SK-N-SH (cell line): ENCODE results near the gene NNAT. TPM values are rescaled to one million over a fixed set of nuclear protein-coding genes. Genes with fewer than 3 reads are reported as not detected.

Experiments
- CTCF ChIA-PET: fragments of 300-600, 350-600 bp; formaldehyde crosslinking; extraction: SDS; loops from one replicate; lab custom pipeline; 2021; lab: Yijun Ruan, JAX
- POLR2A ChIA-PET: fragments of 350-600 bp; sonication (Branson Sonifier 250); formaldehyde crosslinking; extraction: SDS; loops from one replicate; lab custom pipeline; 2020; ENCODE audit warnings: antibody characterized with exemption, inconsistent platforms; lab: Yijun Ruan, JAX
- DNase-seq: peaks from one replicate; pipeline ENCODE4 v3.0.0; 2012
- H2AFZ ChIP-seq: fragments of 200-600 bp; sonication (generic); 2 replicates; pipeline ENCODE4 v1.8.1; 2016; ENCODE audit warnings: antibody characterized with exemption, mild to moderate bottlenecking, low read depth
- H3F3A ChIP-seq: fragments of 200-600 bp; sonication (generic); replicated peaks from 2 replicates; pipeline ENCODE3; 2016; ENCODE audit warnings: antibody characterized with exemption, mild to moderate bottlenecking; ENCODE audit not compliant: insufficient read depth
- H3K27ac ChIP-seq, 2 experiments: fragments of 200-500 bp in 1 of 2; fragments of 200-600 bp in 1 of 2; sonication (Bioruptor generic) in 1 of 2; sonication (generic), shearing (Covaris generic) in 1 of 2; 2 replicates each; pipeline versions ENCODE4 v1.5.1 to v1.6.1; 2014 to 2016; ENCODE audit warnings: low read depth in 2 of 2, inconsistent platforms in 1 of 2, low read length in 1 of 2, mild to moderate bottlenecking in 1 of 2, mixed read lengths in 1 of 2
- H3K27me3 ChIP-seq: fragments of 200-600 bp; sonication (generic), shearing (Covaris generic); 2 replicates; pipeline ENCODE4 v1.6.1; 2016; ENCODE audit warnings: mixed run types; ENCODE audit not compliant: insufficient read depth
- H3K36me3 ChIP-seq, 2 experiments: fragments of 200-500 bp in 1 of 2; fragments of 200-600 bp in 1 of 2; sonication (Bioruptor generic) in 1 of 2; sonication (generic) in 1 of 2; replicated peaks in 1 of 2; 2 replicates each; pipeline versions ENCODE3 to v1.5.1; 2014 to 2016; ENCODE audit warnings: low read length in 1 of 2, mild to moderate bottlenecking in 1 of 2; ENCODE audit not compliant: insufficient read depth in 2 of 2, control insufficient read depth in 1 of 2
- H3K4me1 ChIP-seq, 2 experiments: fragments of 200-500 bp in 1 of 2; fragments of 200-600 bp in 1 of 2; sonication (Bioruptor generic) in 1 of 2; sonication (generic), shearing (Covaris generic) in 1 of 2; 2 replicates each; pipeline versions ENCODE4 v1.5.1 to v1.6.1; 2014 to 2016; ENCODE audit warnings: low read depth in 1 of 2, low read length in 1 of 2, mixed run types in 1 of 2; ENCODE audit not compliant: insufficient read depth in 2 of 2, control insufficient read depth in 1 of 2
- H3K4me2 ChIP-seq: fragments of 200-600 bp; sonication (generic), shearing (Covaris generic); 2 replicates; pipeline ENCODE4 v1.6.1; 2017; ENCODE audit warnings: mixed run types
- H3K4me3 ChIP-seq, 2 experiments: fragments of 200-500 bp in 1 of 2; fragments of 200-600 bp in 1 of 2; sonication (Bioruptor generic) in 1 of 2; sonication (generic), shearing (Covaris generic) in 1 of 2; 2 replicates each; pipeline versions ENCODE4 v1.5.1 to v1.8.1; 2014 to 2016; ENCODE audit warnings: low read depth in 2 of 2, inconsistent platforms in 1 of 2, low read length in 1 of 2, mild to moderate bottlenecking in 1 of 2, mixed read lengths in 1 of 2, moderate library complexity in 1 of 2
- H3K79me2 ChIP-seq: fragments of 200-600 bp; sonication (generic); 2 replicates; pipeline ENCODE4 v1.8.1; 2017; ENCODE audit warnings: mild to moderate bottlenecking; ENCODE audit not compliant: insufficient read depth
- H3K9ac ChIP-seq: fragments of 200-600 bp; sonication (generic); 2 replicates; pipeline ENCODE4 v1.6.1; 2017; ENCODE audit warnings: mixed run types
- H3K9me2 ChIP-seq: fragments of 200-600 bp; sonication (generic); 2 replicates; pipeline ENCODE4 v1.6.1; 2017; ENCODE audit warnings: mixed run types
- H3K9me3 ChIP-seq: fragments of 200-600 bp; sonication (generic); 2 replicates; pipeline ENCODE4 v1.6.1; 2017; ENCODE audit warnings: mixed run types, mild to moderate bottlenecking, moderate library complexity
- H4K20me1 ChIP-seq: fragments of 200-600 bp; sonication (generic); 2 replicates; pipeline ENCODE4 v1.6.1; 2017; ENCODE audit warnings: mild to moderate bottlenecking, mixed run types; ENCODE audit not compliant: insufficient read depth
- CHD2 ChIP-seq: fragments of 150-350 bp; IDR thresholded peaks from 2 replicates; pipeline ENCODE4 v1.6.1; 2018; ENCODE audit warnings: low read length; ENCODE audit not compliant: partially characterized antibody
- ELF1 ChIP-seq: IDR thresholded peaks from 2 replicates; pipeline ENCODE4 v1.4.0; 2012
- EZH2phosphoT487 ChIP-seq: fragments of 200-600 bp; sonication (generic); IDR thresholded peaks from 2 replicates; pipeline ENCODE4 v1.6.1; 2017; ENCODE audit warnings: low read depth, mixed run types, mild to moderate bottlenecking, antibody characterized with exemption, moderate library complexity, borderline replicate concordance
- FOSL2 ChIP-seq: IDR thresholded peaks from 2 replicates; pipeline ENCODE4 v1.4.0; 2012; ENCODE audit warnings: low read depth, mild to moderate bottlenecking, moderate library complexity, borderline replicate concordance
- FOXJ3 ChIP-seq: sonication (generic); formaldehyde crosslinking; IDR thresholded peaks from 2 replicates; pipeline ENCODE4 v1.5.1; 2020; ENCODE audit warnings: mild to moderate bottlenecking, missing genetic modification reagents
- FOXM1 ChIP-seq: IDR thresholded peaks from 2 replicates; pipeline ENCODE4 v1.4.0; 2012; ENCODE audit warnings: low read depth, mild to moderate bottlenecking
- GATA2 ChIP-seq: sonication (generic); formaldehyde crosslinking; IDR thresholded peaks from 2 replicates; pipeline ENCODE4 v1.5.0; 2020; ENCODE audit warnings: mild to moderate bottlenecking, missing genetic modification reagents
- MEF2A ChIP-seq: IDR thresholded peaks from 2 replicates; pipeline ENCODE4 v1.4.0; 2012; ENCODE audit warnings: low read depth, borderline replicate concordance
- MXI1 ChIP-seq: IDR thresholded peaks from 2 replicates; pipeline ENCODE4 v1.6.1; 2012; ENCODE audit warnings: mild to moderate bottlenecking, low read depth, low read length, improper control_type of control experiment
- NFIC ChIP-seq: IDR thresholded peaks from 2 replicates; pipeline ENCODE4 v1.4.0; 2012; ENCODE audit warnings: borderline replicate concordance
- NRF1 ChIP-seq: IDR thresholded peaks from 2 replicates; pipeline ENCODE4 v1.6.1; 2012; ENCODE audit warnings: low read depth, mild to moderate bottlenecking, low read length
- POLR2AphosphoS5 ChIP-seq: IDR thresholded peaks from 2 replicates; pipeline ENCODE4 v1.6.1; 2012; ENCODE audit warnings: low read depth, low read length
- RCOR1 ChIP-seq: fragments of 150-350 bp; IDR thresholded peaks from 2 replicates; pipeline ENCODE4 v1.6.1; 2017; ENCODE audit warnings: antibody characterized with exemption, low read length
- RXRA ChIP-seq: IDR thresholded peaks from 2 replicates; pipeline ENCODE4 v1.4.0; 2012; ENCODE audit warnings: low read depth, mild to moderate bottlenecking, borderline replicate concordance
- SIN3A ChIP-seq: IDR thresholded peaks from 2 replicates; pipeline ENCODE4 v1.6.1; 2012; ENCODE audit warnings: low read depth, mild to moderate bottlenecking, low read length, moderate library complexity, borderline replicate concordance
- TCF12 ChIP-seq: IDR thresholded peaks from 2 replicates; pipeline ENCODE4 v1.4.0; 2012
- TEAD4 ChIP-seq: IDR thresholded peaks from 2 replicates; pipeline ENCODE4 v1.4.0; 2012; ENCODE audit warnings: mild to moderate bottlenecking, borderline replicate concordance; ENCODE audit not compliant: insufficient read depth
- USF1 ChIP-seq: IDR thresholded peaks from 2 replicates; pipeline ENCODE4 v1.4.0; 2012; ENCODE audit warnings: low read depth, borderline replicate concordance
- USF2 ChIP-seq: fragments of 150-350 bp; IDR thresholded peaks from 2 replicates; pipeline ENCODE4 v1.6.1; 2017; ENCODE audit warnings: antibody characterized with exemption, low read length, low read depth, borderline replicate concordance
- WGBS: methylation state at CpG from one replicate; pipeline ENCODE4 v1.1.6; 2017; ENCODE audit warnings: low lambda C conversion rate; 5-methylcytosine and 5-hydroxymethylcytosine counted together
- polyA plus RNA-seq, 3 experiments: library from polyadenylated mRNA; depleted of rRNA; stranded (reverse); fragments of >200 nt; gene quantifications; 2 replicates each; pipeline ENCODE4 v1.2.3, GENCODE V29; 2012
- TF ChIP-seq, protein P1 (sequence below): IDR thresholded peaks from 2 replicates; pipeline ENCODE4; 2012
- TF ChIP-seq, protein P2 (sequence below): fragments of 150-350 bp; IDR thresholded peaks from 2 replicates; pipeline ENCODE4 v1.6.1; 2016; ENCODE audit warnings: mild to moderate bottlenecking, low read depth, low read length

The NNAT gene, protein sequence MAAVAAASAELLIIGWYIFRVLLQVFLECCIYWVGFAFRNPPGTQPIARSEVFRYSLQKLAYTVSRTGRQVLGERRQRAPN
- 6.7 and 11.3 TPM in 2 replicates for polyA plus RNA-seq (2012; rRNA removed)
- 6.6 and 13.1 TPM in 2 replicates for polyA plus RNA-seq (2012; cell fraction: cytosol; rRNA removed)
- 2.4 and 3.1 TPM in 2 replicates for polyA plus RNA-seq (2012; cell fraction: nucleus; rRNA removed)

GRCh38 chr20:37521061-37521771, at the start of gene NNAT:
Gene NNAT (plus strand): TSS chr20:37521250. CDS start chr20:37521332, 82 bp downstream.
- Histone ChIP-seq H4K20me1 (peaks cover 88% of the 10 kb centered on the region), H3K9me2 (no peaks in the 10 kb centered on the region), H2AFZ (no peak within 1 kb of the TSS), H3K36me3 (peaks cover 13 to 22% of the 10 kb centered on the region in 2 experiments), H3K27ac (peak within 1 kb of the TSS in 1 of 2 experiments; percentile 67; a peak in 2 of 4 replicates), H3F3A (no peaks in the 10 kb centered on the region), H3K4me2 (peak within 1 kb of the TSS; percentile 71), H3K4me1 (peaks cover 15 to 52% of the 10 kb centered on the region in 2 experiments; a peak in 3 of 4 replicates), H3K9me3 (no peaks in the 10 kb centered on the region), H3K27me3 (no peaks in the 10 kb centered on the region), H3K79me2 (peaks cover 81% of the 10 kb centered on the region), H3K4me3 (peak within 1 kb of the TSS; percentile 51 to 52), H3K9ac (no peak within 1 kb of the TSS)
- CTCF ChIA-PET = interaction anchor here (2.5 kb wide), 1 partner anchor 326 kb away, joined by 13 read pairs; no protein-coding TSS in a partner anchor
- 68% methylated on average over 60 of the region's 69 CpGs for WGBS
- POLR2A ChIA-PET = interaction anchor here (0.7 kb wide), 1 partner anchor 255 kb away, joined by 3 read pairs; no protein-coding TSS in a partner anchor
- no peak for TF ChIP-seq GATA2 (CRISPR knock-in tag)
- no peak for TF ChIP-seq NFIC
- TF ChIP-seq NRF1 = peak; percentile 37; the same call in 1 of the 2 replicates
- no peak for TF ChIP-seq FOXJ3 (CRISPR knock-in tag)
- TF ChIP-seq POLR2AphosphoS5 = 0 out of 2 replicates have a peak, but pooled peaks have one; percentile 22
- TF ChIP-seq CHD2 = no peak
- peak; percentile 88 for DNase-seq

- 68% methylated on average over 6 of the region's 7 CpGs for WGBS
- no peak overlapping the region for H3K4me3 ChIP-seq
- H3F3A ChIP-seq = no peaks in the 10 kb centered on the region
- ChIA-PET POLR2A (no interaction called here), CTCF (no interaction called here)
- H3K36me3 ChIP-seq = no peaks in the 10 kb centered on the region
- H3K4me1 ChIP-seq = peaks cover 0 to 3% of the 10 kb centered on the region in 2 experiments; a peak in 1 of 4 replicates
- no peak overlapping the region for H3K9ac ChIP-seq
- no peak overlapping the region for H3K4me2 ChIP-seq
- H2AFZ ChIP-seq = no peak overlapping the region
- no peaks in the 10 kb centered on the region for H3K9me2 ChIP-seq
- TF ChIP-seq NFIC (no peak), TEAD4 (no peak), FOXM1 (no peak), RXRA (no peak), SIN3A (no peak), GATA2 (CRISPR knock-in tag) (no peak), TCF12 (no peak), CHD2 (no peak), MXI1 (no peak), POLR2AphosphoS5 (no peak), RCOR1 (no peak), FOSL2 (no peak), ELF1 (no peak), MEF2A (no peak), USF2 (no peak), USF1 (no peak), EZH2phosphoT487 (no peak)
- TF ChIP-seq, protein P1, sequence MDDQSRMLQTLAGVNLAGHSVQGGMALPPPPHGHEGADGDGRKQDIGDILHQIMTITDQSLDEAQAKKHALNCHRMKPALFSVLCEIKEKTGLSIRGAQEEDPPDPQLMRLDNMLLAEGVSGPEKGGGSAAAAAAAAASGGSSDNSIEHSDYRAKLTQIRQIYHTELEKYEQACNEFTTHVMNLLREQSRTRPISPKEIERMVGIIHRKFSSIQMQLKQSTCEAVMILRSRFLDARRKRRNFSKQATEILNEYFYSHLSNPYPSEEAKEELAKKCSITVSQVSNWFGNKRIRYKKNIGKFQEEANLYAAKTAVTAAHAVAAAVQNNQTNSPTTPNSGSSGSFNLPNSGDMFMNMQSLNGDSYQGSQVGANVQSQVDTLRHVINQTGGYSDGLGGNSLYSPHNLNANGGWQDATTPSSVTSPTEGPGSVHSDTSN = no peak
- TF ChIP-seq, protein P2, sequence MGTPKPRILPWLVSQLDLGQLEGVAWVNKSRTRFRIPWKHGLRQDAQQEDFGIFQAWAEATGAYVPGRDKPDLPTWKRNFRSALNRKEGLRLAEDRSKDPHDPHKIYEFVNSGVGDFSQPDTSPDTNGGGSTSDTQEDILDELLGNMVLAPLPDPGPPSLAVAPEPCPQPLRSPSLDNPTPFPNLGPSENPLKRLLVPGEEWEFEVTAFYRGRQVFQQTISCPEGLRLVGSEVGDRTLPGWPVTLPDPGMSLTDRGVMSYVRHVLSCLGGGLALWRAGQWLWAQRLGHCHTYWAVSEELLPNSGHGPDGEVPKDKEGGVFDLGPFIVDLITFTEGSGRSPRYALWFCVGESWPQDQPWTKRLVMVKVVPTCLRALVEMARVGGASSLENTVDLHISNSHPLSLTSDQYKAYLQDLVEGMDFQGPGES = no peak
- H4K20me1 ChIP-seq = no peaks in the 10 kb centered on the region
- H3K27me3 ChIP-seq = peaks cover 11% of the 10 kb centered on the region; the same call in 1 of the 2 replicates
- DNase-seq = no peak
- no peak overlapping the region for H3K27ac ChIP-seq
- no peaks in the 10 kb centered on the region for H3K79me2 ChIP-seq
- no peaks in the 10 kb centered on the region for H3K9me3 ChIP-seq
These were observed 49.3 kb upstream of the NNAT start for GRCh38 chr20:37471741-37472235.
